GM06990 (cell line): ENCODE results near the gene CREB3L4.
"Not testable (repeated sequence)": the region's sequence is repeated elsewhere in the genome, so short reads cannot be mapped to it uniquely, and the experiment has no call there.

Source experiments
- DNase-seq: peaks from one replicate; pipeline ENCODE4 v3.0.0-alpha.2; 2011; ENCODE audit not compliant: insufficient read length; ENCODE audit errors: extremely low read depth
- H3K27me3 ChIP-seq: replicated peaks from 2 replicates; pipeline ENCODE4 v1.6.0; 2011; ENCODE audit warnings: low read length; ENCODE audit not compliant: control insufficient read depth, insufficient read depth
- H3K36me3 ChIP-seq: 2 replicates; pipeline ENCODE4 v1.5.1; 2011; ENCODE audit warnings: low read length; ENCODE audit not compliant: control insufficient read depth, insufficient read depth
- H3K4me3 ChIP-seq: replicated peaks from 2 replicates; pipeline ENCODE4 v1.5.1; 2011; ENCODE audit warnings: low read depth, mild to moderate bottlenecking, control low read depth, low read length
- CTCF ChIP-seq: IDR thresholded peaks from 2 replicates; pipeline ENCODE4 v1.5.1; 2011; ENCODE audit warnings: low read length, control low read depth, mild to moderate bottlenecking, inconsistent platforms; ENCODE audit not compliant: insufficient read depth, poor library complexity, severe bottlenecking

The CREB3L4 gene

GRCh38 chr1:153995640-153996039 lies 27.9 kb downstream of the CREB3L4 start:
- DNase-seq: no peak
- no peaks in the 10 kb centered on the region for H3K27me3 ChIP-seq
- H3K4me3 ChIP-seq: no peak overlapping the region
- H3K36me3 ChIP-seq: peaks cover 8% of the 10 kb centered on the region
- no peak for TF ChIP-seq CTCF

- DNase-seq, H3K36me3 ChIP-seq, H3K27me3 ChIP-seq, H3K4me3 ChIP-seq: not testable (repeated sequence)
These were observed 29.2 kb downstream of the CREB3L4 start for GRCh38 chr1:153996882-153997281.

GRCh38 chr1:154000420-154000819 lies 32.7 kb downstream of the CREB3L4 start:
- no peaks in the 10 kb centered on the region for H3K27me3 ChIP-seq
- no peak for TF ChIP-seq CTCF
- no peak for DNase-seq
- no peak overlapping the region for H3K4me3 ChIP-seq
- no peaks in the 10 kb centered on the region for H3K36me3 ChIP-seq

GRCh38 chr1:154006136-154006535 lies 38.4 kb downstream of the CREB3L4 start:
- no peak for DNase-seq
- TF ChIP-seq CTCF: no peak
- Histone ChIP-seq H3K4me3 (no peak overlapping the region), H3K27me3 (no peaks in the 10 kb centered on the region), H3K36me3 (no peaks in the 10 kb centered on the region)

GRCh38 chr1:154012129-154012528 lies 44.4 kb downstream of the CREB3L4 start:
- H3K36me3 ChIP-seq: no peaks in the 10 kb centered on the region
- no peaks in the 10 kb centered on the region for H3K27me3 ChIP-seq

GRCh38 chr1:154012543-154012942 lies 44.8 kb downstream of the CREB3L4 start:
- not testable (repeated sequence) for H3K27me3 ChIP-seq, H3K4me3 ChIP-seq, DNase-seq, H3K36me3 ChIP-seq

More at GRCh38 chr1:154012129-154012528, 44.4 kb downstream of the CREB3L4 start:
- DNase-seq: no peak
- no peak for TF ChIP-seq CTCF
- H3K4me3 ChIP-seq: no peak overlapping the region

- no peak for DNase-seq
- Histone ChIP-seq H3K27me3 (no peaks in the 10 kb centered on the region), H3K4me3 (no peak overlapping the region), H3K36me3 (no peaks in the 10 kb centered on the region)
- no peak for TF ChIP-seq CTCF
These were observed 46.6 kb downstream of the CREB3L4 start for GRCh38 chr1:154014154-154014907.
